Lower leg skin (tissue), 3 donors: ENCODE data around the gene CPEB4.

Experiments used
- POLR2A ChIP-seq, 2 donors: fragments of 450-650 bp; IDR thresholded peaks; one replicate each; pipeline ENCODE4 v1.6.1; 2016 to 2017; ENCODE audit warnings: antibody characterized with exemption in 2 of 2, mild to moderate bottlenecking in 1 of 2, moderate library complexity in 1 of 2
- TF ChIP-seq, protein P1 (sequence below), 3 donors: fragments of 450-650 bp; IDR thresholded peaks; one replicate each; pipeline ENCODE4 v1.5.1; 2016; ENCODE audit warnings: antibody characterized with exemption in 3 of 3, mild to moderate bottlenecking in 3 of 3, moderate library complexity in 2 of 3

DNA sequence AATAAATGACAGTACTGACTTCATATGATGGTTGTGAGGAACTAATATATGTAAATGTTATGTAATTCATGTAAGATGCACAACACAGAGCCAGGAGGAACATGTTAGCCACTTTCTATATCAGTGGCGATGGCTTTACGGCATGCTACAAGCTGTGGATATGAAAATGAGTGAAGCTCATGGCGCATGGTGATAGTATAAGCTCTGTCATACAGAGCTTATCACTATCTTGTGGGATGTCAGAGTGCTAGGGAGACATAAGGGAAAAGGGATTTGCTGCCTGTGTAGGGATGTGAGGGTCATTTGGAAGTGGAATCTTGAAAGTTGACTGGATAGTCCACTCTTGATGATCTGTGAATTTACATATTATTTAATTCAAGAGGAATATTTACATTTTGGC is 13.6 kb downstream of the CPEB4 start:
- TF ChIP-seq POLR2A (IDR thresholded peaks at IDR 0.05), result no peak
- TF ChIP-seq, protein P1, sequence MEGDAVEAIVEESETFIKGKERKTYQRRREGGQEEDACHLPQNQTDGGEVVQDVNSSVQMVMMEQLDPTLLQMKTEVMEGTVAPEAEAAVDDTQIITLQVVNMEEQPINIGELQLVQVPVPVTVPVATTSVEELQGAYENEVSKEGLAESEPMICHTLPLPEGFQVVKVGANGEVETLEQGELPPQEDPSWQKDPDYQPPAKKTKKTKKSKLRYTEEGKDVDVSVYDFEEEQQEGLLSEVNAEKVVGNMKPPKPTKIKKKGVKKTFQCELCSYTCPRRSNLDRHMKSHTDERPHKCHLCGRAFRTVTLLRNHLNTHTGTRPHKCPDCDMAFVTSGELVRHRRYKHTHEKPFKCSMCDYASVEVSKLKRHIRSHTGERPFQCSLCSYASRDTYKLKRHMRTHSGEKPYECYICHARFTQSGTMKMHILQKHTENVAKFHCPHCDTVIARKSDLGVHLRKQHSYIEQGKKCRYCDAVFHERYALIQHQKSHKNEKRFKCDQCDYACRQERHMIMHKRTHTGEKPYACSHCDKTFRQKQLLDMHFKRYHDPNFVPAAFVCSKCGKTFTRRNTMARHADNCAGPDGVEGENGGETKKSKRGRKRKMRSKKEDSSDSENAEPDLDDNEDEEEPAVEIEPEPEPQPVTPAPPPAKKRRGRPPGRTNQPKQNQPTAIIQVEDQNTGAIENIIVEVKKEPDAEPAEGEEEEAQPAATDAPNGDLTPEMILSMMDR (IDR thresholded peaks at IDR 0.05), result no peak
